IPS-18a (cell line): ENCODE measurements around the gene GIMAP8.
A peak's percentile ranks its signal among the peaks of the same experiment; 100 is the strongest.

ENCODE experiments used
- H3K27ac ChIP-seq: one replicate; pipeline ENCODE4 v1.5.1; 2013; ENCODE audit warnings: low read length
- H3K27me3 ChIP-seq: one replicate; pipeline ENCODE4 v1.6.1; 2013; ENCODE audit warnings: mild to moderate bottlenecking, low read length; ENCODE audit not compliant: control insufficient read depth, insufficient read depth
- H3K36me3 ChIP-seq: one replicate; pipeline ENCODE4 v1.6.1; 2013; ENCODE audit warnings: low read depth, low read length; ENCODE audit not compliant: control insufficient read depth
- H3K4me1 ChIP-seq: one replicate; pipeline ENCODE4 v1.6.1; 2013; ENCODE audit warnings: low read depth, low read length; ENCODE audit not compliant: control insufficient read depth
- H3K4me3 ChIP-seq: one replicate; pipeline ENCODE4 v1.5.1; 2013; ENCODE audit warnings: low read length
- H3K9ac ChIP-seq: one replicate; pipeline ENCODE4 v1.6.1; 2013; ENCODE audit warnings: mild to moderate bottlenecking, low read length, moderate library complexity
- H3K9me3 ChIP-seq: one replicate; pipeline ENCODE4 v1.6.1; 2013; ENCODE audit warnings: low read depth, low read length; ENCODE audit not compliant: control insufficient read depth

GIMAP8 gene

DNA sequence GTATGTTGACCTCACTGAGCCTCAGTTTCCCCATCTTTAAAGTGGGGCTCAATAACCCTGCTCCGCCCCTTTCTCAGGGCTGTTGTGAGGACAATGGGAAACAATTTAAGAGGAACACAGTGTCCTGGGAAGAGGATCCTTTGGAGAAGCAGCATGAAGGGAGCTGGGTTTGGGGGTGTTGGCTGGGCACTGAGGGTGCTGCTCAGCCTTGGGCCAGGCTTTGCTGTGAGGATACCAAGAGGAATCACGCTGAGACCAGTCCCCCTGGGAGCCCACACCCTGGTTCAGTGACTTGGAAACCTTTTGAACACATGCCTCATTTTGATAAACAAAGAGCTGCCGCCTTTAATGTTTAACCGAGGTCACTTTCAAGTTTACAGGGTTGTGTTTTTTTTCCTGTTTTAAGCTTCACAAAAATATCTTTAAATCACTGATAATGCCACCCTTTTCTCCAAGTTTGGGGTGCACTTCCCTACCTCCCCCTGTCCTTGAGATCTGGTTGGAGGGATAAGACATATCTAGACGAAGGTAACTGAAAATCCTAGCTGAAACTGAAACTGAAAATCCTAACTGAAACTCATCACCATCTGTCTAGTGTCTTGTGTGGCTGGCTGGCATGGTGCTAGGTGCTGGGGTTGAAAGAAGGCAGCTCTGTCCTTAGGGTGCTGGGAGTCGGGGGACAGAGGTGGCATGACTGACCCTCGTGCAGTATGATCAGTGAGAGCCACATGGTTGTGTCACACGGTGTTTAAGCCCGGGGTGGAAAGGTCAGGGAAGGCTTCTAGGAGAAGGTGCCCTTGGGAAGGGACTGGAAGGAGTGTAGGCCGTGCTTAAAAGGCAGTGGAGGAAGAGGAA is 43.6 kb upstream of the GIMAP8 start:
- Histone ChIP-seq H3K4me1 (peaks cover 41% of the 10 kb centered on the region), H3K4me3 (peak overlapping the region; percentile 73), H3K9me3 (no peaks in the 10 kb centered on the region), H3K9ac (no peak overlapping the region), H3K36me3 (peaks cover 12% of the 10 kb centered on the region), H3K27me3 (no peaks in the 10 kb centered on the region), H3K27ac (no peak overlapping the region)

DNA sequence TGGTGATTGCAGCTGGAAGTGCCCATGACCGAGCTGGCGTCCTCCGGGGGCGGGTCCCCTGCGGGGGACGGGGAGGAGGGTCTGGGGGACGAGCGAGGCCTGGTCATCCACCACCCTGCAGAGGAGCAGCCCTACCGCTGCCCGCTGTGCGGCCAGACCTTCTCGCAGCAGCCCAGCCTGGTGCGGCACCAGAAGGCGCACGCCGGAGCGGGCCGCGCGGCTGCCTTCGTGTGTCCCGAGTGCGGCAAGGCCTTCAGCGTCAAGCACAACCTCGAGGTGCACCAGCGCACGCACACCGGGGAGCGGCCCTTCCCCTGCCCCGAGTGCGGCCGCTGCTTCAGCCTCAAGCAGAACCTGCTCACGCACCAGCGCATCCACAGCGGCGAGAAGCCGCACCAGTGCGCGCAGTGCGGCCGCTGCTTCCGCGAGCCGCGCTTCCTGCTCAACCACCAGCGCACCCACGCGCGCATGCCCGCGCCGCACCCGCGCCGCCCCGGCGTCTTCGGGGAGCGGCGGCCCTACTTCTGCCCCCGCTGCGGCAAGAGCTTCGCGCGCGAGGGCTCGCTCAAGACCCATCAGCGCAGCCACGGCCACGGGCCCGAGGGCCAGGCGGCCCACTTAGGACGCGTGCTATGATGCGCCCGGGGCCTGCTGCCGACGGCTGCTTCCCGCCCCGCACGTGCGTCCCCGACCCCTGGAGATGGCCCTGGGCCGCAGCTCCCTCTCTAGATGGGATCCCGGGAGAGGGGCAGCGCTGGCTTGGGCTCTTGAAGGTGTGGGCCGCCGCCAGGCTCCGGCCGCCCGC is 42.6 kb upstream of the GIMAP8 start:
- H3K9ac ChIP-seq: no peak overlapping the region
- no peaks in the 10 kb centered on the region for H3K27me3 ChIP-seq
- peaks cover 12% of the 10 kb centered on the region for H3K36me3 ChIP-seq
- H3K27ac ChIP-seq: no peak overlapping the region
- H3K9me3 ChIP-seq: no peaks in the 10 kb centered on the region
- peaks cover 31% of the 10 kb centered on the region for H3K4me1 ChIP-seq
- H3K4me3 ChIP-seq: no peak overlapping the region

DNA sequence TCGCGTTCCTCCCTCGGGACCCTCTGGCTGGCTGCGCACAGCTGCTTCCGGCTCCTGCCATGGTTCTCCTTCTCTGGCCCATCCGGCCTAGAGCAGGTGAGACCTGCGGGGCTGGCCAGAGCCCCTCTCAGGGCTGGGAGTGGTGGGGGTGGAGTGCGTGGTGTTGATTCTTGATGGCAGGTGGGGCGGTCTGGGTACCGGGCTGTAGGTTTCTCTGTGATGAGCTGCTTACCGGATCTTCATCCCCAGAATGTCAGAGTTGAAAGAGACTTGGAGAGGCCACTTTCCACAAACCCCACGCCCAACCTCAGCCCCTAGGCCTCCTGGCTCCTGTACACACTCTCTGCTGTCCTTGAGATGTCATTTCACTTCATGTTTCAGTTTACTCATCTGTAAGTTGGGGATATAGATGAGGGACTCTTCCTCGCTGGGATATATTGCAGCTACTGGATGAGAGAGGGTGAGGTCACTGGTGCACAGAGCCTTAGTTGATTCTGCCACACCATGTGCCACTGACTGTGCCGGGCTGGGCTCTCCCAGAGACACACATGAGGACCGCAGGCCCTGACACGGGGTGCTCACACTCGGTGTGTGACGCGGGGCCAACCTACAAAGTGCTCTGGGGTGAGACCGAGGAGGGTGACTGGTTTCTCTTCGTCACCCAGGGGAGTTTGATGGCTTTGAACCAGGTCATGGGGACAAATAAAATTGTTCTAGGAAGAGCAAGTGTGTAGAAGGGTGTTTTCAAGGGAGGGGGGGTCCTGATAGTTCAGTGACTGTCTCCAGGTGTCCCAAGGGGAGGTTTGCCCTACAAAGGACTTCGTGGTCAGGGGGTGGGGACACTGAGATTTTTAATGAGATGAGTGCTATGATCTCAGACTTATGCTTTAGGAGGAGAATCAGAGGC is 41.8 kb upstream of the GIMAP8 start:
- Histone ChIP-seq H3K9ac (no peak overlapping the region), H3K27me3 (no peaks in the 10 kb centered on the region), H3K9me3 (no peaks in the 10 kb centered on the region), H3K4me1 (peaks cover 22% of the 10 kb centered on the region), H3K4me3 (no peak overlapping the region), H3K27ac (no peak overlapping the region), H3K36me3 (peaks cover 12% of the 10 kb centered on the region)

DNA sequence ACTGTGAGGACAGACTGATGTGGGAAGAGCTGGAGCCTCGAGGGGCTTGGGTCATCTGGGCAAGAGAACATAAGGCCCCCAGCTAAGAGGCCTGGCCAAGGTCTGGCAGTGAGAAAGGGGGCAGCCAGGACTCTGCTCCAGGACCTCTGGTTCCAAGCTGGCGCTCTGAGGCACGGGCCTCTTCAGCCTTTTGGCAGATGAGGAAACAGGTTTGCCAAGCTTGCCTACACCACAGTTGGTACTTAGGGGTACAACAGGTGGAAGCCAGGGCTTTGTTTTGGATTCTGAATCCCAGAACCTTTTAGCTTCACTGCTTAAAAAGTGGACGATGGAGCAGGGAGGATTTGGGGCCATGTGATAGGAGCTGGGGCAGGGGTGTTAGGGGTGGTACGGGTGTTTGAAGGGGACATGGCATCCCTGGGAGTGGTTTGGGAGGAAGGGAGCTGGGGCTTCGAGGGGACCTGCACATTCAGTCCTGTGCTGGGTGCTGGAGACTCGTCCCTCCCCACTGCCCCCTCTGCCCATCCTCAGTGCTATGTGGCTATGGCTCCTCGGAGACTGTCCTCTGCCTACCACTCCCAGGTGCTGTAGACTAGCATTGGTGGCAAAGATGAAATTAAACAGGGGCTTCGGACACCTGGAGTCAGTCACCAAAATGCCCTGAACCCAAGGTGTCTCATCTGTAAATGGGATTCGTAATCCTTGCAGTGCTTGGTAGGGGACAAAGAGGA is 41.0 kb upstream of the GIMAP8 start:
- Histone ChIP-seq H3K4me3 (no peak overlapping the region), H3K36me3 (peaks cover 12% of the 10 kb centered on the region)

DNA sequence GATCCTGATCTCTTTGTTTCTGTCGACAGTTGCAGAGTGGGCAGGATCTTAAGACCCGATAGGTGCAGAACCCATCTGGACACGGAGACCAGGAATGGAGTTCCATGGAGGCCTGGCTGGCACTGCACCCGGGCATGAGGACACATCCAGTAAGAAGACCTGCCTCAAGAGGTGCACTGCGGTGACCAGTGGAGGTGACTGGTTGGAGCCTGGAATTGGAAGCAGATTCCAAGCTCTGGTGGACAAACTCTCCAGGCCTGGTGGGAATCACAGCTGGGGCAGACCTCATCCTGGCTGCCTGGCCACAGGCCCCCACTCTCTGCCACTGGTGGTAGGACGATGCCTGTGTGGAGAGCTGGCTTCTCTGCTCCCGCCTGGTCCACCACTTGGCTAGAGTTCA is 40.3 kb upstream of the GIMAP8 start:
- Histone ChIP-seq H3K4me1 (peaks cover 11% of the 10 kb centered on the region), H3K9ac (no peak overlapping the region), H3K36me3 (peaks cover 12% of the 10 kb centered on the region), H3K4me3 (no peak overlapping the region), H3K27me3 (no peaks in the 10 kb centered on the region), H3K9me3 (no peaks in the 10 kb centered on the region), H3K27ac (no peak overlapping the region)

More for the DNA sequence above, 41.0 kb upstream of the GIMAP8 start:
- Histone ChIP-seq H3K9ac (no peak overlapping the region), H3K4me1 (peaks cover 14% of the 10 kb centered on the region), H3K27ac (no peak overlapping the region), H3K27me3 (no peaks in the 10 kb centered on the region), H3K9me3 (no peaks in the 10 kb centered on the region)

DNA sequence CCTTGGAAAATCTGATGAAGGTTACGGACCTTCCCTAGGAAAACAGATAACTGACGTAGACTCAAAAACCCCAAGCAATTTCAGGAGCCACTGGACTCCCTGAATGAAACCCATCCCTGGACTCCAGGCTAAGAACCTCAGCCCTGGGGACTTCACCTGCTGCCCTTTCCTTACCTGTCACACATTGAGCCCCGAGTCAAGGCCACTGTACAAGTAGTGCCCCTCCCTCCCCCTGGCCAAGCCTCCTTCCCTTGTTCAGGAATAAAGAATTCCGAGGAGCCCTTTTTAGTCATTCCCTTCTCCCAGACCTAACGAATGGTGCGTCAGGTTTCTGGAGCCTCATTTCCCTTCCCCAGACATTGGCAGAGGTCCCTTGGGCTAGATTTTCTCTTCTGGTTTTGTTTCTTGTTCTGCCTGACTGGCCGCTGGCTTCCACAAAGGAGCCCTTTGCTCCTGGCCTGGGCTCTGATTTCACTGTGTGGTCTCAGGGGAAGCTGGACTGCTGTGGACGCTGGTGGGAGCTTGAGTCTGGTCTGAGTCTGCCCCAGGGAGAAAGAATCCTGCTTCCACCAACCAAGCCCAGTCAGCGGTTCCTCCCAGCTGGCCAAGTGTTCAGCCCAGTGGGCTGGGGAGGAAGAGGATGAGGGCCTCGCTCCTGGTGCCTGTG is 39.6 kb upstream of the GIMAP8 start:
- Histone ChIP-seq H3K36me3 (peaks cover 12% of the 10 kb centered on the region), H3K9ac (no peak overlapping the region), H3K4me3 (no peak overlapping the region), H3K9me3 (no peaks in the 10 kb centered on the region), H3K27ac (no peak overlapping the region), H3K4me1 (peaks cover 11% of the 10 kb centered on the region), H3K27me3 (no peaks in the 10 kb centered on the region)

DNA sequence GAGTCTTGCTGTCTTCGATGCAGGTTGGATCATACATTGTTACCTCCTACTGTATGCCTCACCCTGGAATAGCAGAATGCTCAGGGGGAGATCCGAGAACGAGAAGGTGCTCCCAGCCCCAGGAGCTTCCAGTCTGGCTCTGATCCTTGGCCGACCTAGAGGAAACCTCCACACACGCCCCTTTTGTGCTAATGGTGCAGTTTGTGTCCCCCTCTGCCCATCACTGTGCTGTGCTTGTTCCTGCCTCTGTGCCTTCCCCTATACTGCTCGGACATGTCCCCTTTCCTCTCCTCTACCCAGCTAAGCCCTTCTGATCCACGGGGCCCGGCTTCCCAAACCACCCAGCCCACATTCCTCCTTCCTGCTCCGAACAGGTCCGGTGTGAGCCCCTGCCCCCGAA is 38.8 kb upstream of the GIMAP8 start:
- Histone ChIP-seq H3K4me3 (no peak overlapping the region), H3K27ac (no peak overlapping the region), H3K9ac (no peak overlapping the region), H3K36me3 (peaks cover 12% of the 10 kb centered on the region), H3K27me3 (no peaks in the 10 kb centered on the region), H3K4me1 (peaks cover 5% of the 10 kb centered on the region), H3K9me3 (no peaks in the 10 kb centered on the region)

DNA sequence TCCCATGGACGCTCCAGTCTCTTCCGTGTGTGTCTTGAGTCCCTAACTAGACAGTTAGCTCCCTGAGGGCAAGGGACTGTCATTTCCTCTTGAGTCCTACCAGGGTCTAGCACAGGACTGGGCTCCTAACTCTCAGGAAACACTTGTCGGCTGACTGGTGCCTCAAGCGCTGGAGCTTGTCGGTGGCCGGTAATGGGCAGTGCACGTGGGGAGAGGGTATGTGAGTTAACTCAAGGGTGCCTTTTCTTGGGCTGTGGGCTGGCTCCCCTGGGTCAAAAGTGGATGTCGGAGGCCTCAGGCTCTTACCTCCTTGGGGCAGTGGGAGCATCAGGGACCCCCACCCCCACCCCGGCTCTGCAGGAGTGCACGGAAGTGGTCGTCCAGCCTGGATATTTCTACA is 38.4 kb upstream of the GIMAP8 start:
- Histone ChIP-seq H3K4me3 (no peak overlapping the region), H3K9ac (no peak overlapping the region), H3K36me3 (peaks cover 12% of the 10 kb centered on the region), H3K27me3 (no peaks in the 10 kb centered on the region), H3K4me1 (peaks cover 1% of the 10 kb centered on the region), H3K9me3 (no peaks in the 10 kb centered on the region), H3K27ac (no peak overlapping the region)

DNA sequence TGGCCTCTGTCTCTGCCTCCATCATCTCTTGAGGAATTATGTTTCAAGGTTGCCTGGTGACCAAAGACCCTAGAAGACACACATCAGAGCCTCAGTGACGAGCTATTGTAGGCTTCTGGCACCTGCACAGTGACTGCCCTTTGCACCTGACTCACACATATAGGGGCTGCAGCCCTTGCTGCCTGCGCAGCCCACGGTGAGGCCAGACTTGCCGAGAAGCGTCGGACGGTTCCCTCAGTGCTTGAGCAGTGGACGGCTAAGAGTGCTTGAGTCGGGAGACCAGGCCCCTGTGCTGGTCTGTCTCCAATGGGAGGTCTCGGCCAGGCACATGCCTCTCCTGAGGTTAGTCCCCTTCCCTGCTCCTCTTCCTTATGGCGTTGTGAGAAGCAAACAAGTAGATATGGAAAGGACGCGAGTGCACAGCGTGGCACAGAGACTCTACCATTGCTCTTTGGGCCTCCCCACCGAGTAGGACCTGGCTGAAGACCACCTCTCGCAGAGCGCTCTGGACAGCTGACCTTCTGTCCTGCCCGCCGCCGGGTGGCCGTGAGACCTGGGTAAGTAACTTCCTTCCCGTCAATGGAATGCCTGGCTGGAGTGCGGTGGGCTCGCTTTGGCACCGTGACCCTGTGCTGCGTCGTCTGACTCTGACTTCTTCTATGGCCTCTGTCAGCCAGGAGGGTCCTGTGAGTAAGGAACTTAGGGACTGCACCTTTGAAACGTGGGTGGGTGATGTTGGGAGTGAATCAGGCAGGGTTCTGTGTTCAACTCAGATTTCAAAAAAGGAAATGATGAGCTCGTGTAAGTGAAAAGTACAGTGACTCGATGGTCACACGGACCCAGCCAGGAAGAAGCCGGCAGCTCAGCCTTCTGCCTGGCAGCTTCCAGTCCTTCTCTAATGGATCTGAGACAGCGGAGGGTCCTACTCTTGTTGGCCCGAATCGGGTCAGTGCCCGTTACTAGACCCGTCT is 37.6 kb upstream of the GIMAP8 start:
- Histone ChIP-seq H3K9ac (no peak overlapping the region), H3K4me1 (no peaks in the 10 kb centered on the region), H3K27ac (no peak overlapping the region), H3K36me3 (peaks cover 12% of the 10 kb centered on the region), H3K4me3 (no peak overlapping the region), H3K9me3 (no peaks in the 10 kb centered on the region), H3K27me3 (no peaks in the 10 kb centered on the region)
